Keratinocyte (primary cell): Measurements from ENCODE around the gene NR1I3. TPM values are rescaled to one million over a fixed set of nuclear protein-coding genes. Genes with fewer than 3 reads are reported as not detected.

Experiments
- DNase-seq: peaks from one replicate; pipeline ENCODE4 v3.0.0-alpha.2; 2011; ENCODE audit warnings: low read depth, missing footprints, low spot score
- FAIRE-seq: peaks from 2 replicates; lab custom pipeline; 2011; peaks lifted over from hg19 to GRCh38; lab: Jason Lieb, UNC
- H2AFZ ChIP-seq: 2 replicates; pipeline ENCODE4 v1.6.0; 2012; ENCODE audit warnings: low read length, control low read depth, inconsistent platforms; ENCODE audit not compliant: control insufficient read depth
- H3K27ac ChIP-seq: 2 replicates; pipeline ENCODE4 v1.5.1; 2011; ENCODE audit warnings: low read length; ENCODE audit not compliant: control insufficient read depth, insufficient read depth
- H3K27me3 ChIP-seq: 3 replicates; pipeline ENCODE4 v1.6.0; 2011; ENCODE audit warnings: low read length; ENCODE audit not compliant: control insufficient read depth, insufficient read depth; ENCODE audit errors: extremely low read depth
- H3K36me3 ChIP-seq, 2 experiments: 2 replicates in 1 of 2; 3 replicates in 1 of 2; pipeline ENCODE4 v1.5.1; 2011; ENCODE audit warnings: low read length in 2 of 2, mild to moderate bottlenecking in 1 of 2; ENCODE audit not compliant: control insufficient read depth in 2 of 2, insufficient read depth in 2 of 2; ENCODE audit errors: extremely low read depth in 1 of 2
- H3K4me1 ChIP-seq: 3 replicates; pipeline ENCODE4 v1.5.1; 2011; ENCODE audit warnings: low read length; ENCODE audit not compliant: control insufficient read depth, insufficient read depth; ENCODE audit errors: extremely low read depth
- H3K4me2 ChIP-seq: 3 replicates; pipeline ENCODE4 v1.6.0; 2011; ENCODE audit warnings: low read depth, low read length; ENCODE audit not compliant: control insufficient read depth, insufficient read depth; ENCODE audit errors: extremely low read depth
- H3K4me3 ChIP-seq, 3 experiments: fragments of 200-600 bp in 1 of 3; sonication (generic) in 1 of 3; 2 replicates in 2 of 3; 3 replicates in 1 of 3; pipeline ENCODE4 v1.5.1; 2011 to 2016; ENCODE audit warnings: low read length in 3 of 3, mild to moderate bottlenecking in 3 of 3, control low read depth in 2 of 3, inconsistent platforms in 1 of 3, low read depth in 1 of 3, mixed read lengths in 1 of 3, mixed run types in 1 of 3, moderate library complexity in 1 of 3; ENCODE audit not compliant: control insufficient read depth in 2 of 3, insufficient read depth in 2 of 3; ENCODE audit errors: extremely low read depth in 1 of 3
- H3K79me2 ChIP-seq: 2 replicates; pipeline ENCODE4 v1.6.0; 2012; ENCODE audit warnings: low read length; ENCODE audit not compliant: control insufficient read depth, insufficient read depth
- H3K9ac ChIP-seq: 3 replicates; pipeline ENCODE4 v1.6.0; 2011; ENCODE audit warnings: low read length; ENCODE audit not compliant: control insufficient read depth, insufficient read depth; ENCODE audit errors: extremely low read depth
- H3K9me1 ChIP-seq: 3 replicates; pipeline ENCODE4 v1.6.0; 2011; ENCODE audit warnings: low read length; ENCODE audit not compliant: control insufficient read depth, insufficient read depth; ENCODE audit errors: extremely low read depth
- H3K9me3 ChIP-seq: 2 replicates; pipeline ENCODE4 v1.5.1; 2012; ENCODE audit warnings: low read depth, low read length; ENCODE audit not compliant: control insufficient read depth
- H4K20me1 ChIP-seq: 3 replicates; pipeline ENCODE4 v1.6.0; 2011; ENCODE audit warnings: low read length; ENCODE audit not compliant: control insufficient read depth, insufficient read depth; ENCODE audit errors: extremely low read depth
- EZH2 ChIP-seq: IDR thresholded peaks from one replicate; pipeline ENCODE4 v1.6.1; 2012; ENCODE audit warnings: inconsistent platforms, mild to moderate bottlenecking, low read length, moderate library complexity
- dilution Hi-C: fragments of 300-500 bp; cut with MboI; formaldehyde crosslinking; loops from one replicate; pipeline ENCODE4 v1.7.0; 2020; ENCODE audit warnings: low sequenced_read_pairs; ENCODE audit not compliant: extremely low pct_ligation_motif_present
- polyA plus RNA-seq, 5 experiments: library from polyadenylated mRNA; depleted of rRNA in 3 of 5; stranded (reverse) in 3 of 5; stranded (forward) in 1 of 5; unstranded in 1 of 5; fragments of >200 nt; gene quantifications; 1 replicate in 1 of 5; 2 replicates in 3 of 5; 3 replicates in 1 of 5; pipeline versions ENCODE4 v1.2.1 to v1.2.3, GENCODE V29; 2011 to 2012; ENCODE audit warnings: missing spikeins in 2 of 5, low read depth in 1 of 5, low replicate concordance in 1 of 5
- TF ChIP-seq, protein P1 (sequence below), 3 experiments: IDR thresholded peaks in 1 of 3; conservative IDR thresholded peaks in 1 of 3; optimal IDR thresholded peaks in 1 of 3; 2 replicates in 2 of 3; 3 replicates in 1 of 3; pipeline versions ENCODE3 to v1.5.1; 2011; ENCODE audit warnings: low read length in 3 of 3, mild to moderate bottlenecking in 3 of 3, moderate library complexity in 2 of 3, control low read depth in 1 of 3, inconsistent platforms in 1 of 3; ENCODE audit not compliant: insufficient read depth in 2 of 3; ENCODE audit errors: extremely low read depth in 1 of 3

The NR1I3 gene
- polyA plus RNA-seq, 1 donor (not counting 4 experiments of a cell fraction or from before 2014, with no cell fraction given) = not detected

DNA sequence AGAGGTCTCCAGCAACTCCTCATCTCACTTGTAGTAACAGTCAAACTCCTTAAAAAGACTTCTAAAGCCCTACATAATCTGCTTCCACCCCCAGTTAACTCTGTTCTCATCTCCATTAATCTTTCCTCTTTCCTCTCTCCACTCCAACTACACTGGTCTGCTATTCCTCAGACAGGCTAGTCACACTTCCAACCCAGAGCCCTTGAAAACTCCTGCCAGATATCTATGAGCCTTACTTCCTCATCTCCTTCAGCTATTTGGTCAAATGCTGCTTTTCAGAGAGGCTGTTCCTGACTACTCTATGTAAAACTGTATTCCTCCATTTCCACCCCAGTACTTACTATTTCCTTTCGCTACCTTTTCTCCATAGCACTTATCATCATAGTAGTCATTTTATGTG, 45.0 kb upstream of the NR1I3 start:
- Histone ChIP-seq H3K27ac (no peak overlapping the region), H3K9me3 (no peaks in the 10 kb centered on the region), H3K4me2 (no peak overlapping the region), H3K4me1 (no peaks in the 10 kb centered on the region), H3K79me2 (no peaks in the 10 kb centered on the region), H3K27me3 (peaks cover 18% of the 10 kb centered on the region), H3K36me3 (no peaks in the 10 kb centered on the region), H3K9ac (no peak overlapping the region), H2AFZ (no peak overlapping the region), H4K20me1 (no peaks in the 10 kb centered on the region), H3K4me3 (no peak overlapping the region), H3K9me1 (no peaks in the 10 kb centered on the region)
- TF ChIP-seq, protein P1, sequence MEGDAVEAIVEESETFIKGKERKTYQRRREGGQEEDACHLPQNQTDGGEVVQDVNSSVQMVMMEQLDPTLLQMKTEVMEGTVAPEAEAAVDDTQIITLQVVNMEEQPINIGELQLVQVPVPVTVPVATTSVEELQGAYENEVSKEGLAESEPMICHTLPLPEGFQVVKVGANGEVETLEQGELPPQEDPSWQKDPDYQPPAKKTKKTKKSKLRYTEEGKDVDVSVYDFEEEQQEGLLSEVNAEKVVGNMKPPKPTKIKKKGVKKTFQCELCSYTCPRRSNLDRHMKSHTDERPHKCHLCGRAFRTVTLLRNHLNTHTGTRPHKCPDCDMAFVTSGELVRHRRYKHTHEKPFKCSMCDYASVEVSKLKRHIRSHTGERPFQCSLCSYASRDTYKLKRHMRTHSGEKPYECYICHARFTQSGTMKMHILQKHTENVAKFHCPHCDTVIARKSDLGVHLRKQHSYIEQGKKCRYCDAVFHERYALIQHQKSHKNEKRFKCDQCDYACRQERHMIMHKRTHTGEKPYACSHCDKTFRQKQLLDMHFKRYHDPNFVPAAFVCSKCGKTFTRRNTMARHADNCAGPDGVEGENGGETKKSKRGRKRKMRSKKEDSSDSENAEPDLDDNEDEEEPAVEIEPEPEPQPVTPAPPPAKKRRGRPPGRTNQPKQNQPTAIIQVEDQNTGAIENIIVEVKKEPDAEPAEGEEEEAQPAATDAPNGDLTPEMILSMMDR (optimal IDR thresholded peaks at IDR 0.05 in 1 of 3, IDR thresholded peaks at IDR 0.05 in 1 of 3, conservative IDR thresholded peaks at IDR 0.05 in 1 of 3; ENCODE audit: extremely low read depth in 1 of 3, insufficient read depth in 2 of 3, low read length in 3 of 3) = no peak
- no peak for TF ChIP-seq EZH2
- FAIRE-seq (no peak), DNase-seq (no peak)
- dilution Hi-C loops = no loop called here

DNA sequence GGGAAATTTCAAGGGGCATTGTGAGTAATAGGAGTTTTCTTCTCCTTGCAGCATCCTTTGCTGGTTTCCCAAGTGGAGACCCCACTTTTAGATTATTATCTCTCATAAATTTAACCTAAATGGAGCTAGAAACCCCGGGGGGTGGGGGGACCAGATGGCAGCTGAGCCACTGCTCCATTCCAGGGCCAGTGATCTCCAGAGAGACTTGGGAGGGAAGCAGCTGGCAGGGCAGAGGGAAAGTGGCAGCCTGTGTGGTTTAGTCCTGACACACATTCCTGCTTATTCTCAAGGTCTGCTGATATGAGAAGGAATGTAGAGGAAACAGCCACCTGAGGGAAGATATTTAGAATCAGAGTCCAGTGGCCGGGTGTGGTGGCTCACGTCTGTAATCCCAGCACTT, 36.9 kb upstream of the NR1I3 start:
- Histone ChIP-seq H3K9me3 (no peaks in the 10 kb centered on the region), H4K20me1 (no peaks in the 10 kb centered on the region), H3K4me3 (no peak overlapping the region), H3K36me3 (no peaks in the 10 kb centered on the region), H3K9me1 (no peaks in the 10 kb centered on the region), H3K27ac (no peak overlapping the region), H3K4me2 (no peak overlapping the region), H3K9ac (no peak overlapping the region), H3K27me3 (peaks cover 4% of the 10 kb centered on the region), H2AFZ (no peak overlapping the region), H3K79me2 (no peaks in the 10 kb centered on the region), H3K4me1 (no peaks in the 10 kb centered on the region)
- no peak for DNase-seq
- dilution Hi-C loops = no loop called here
- FAIRE-seq = no peak
- TF ChIP-seq, protein P1 (optimal IDR thresholded peaks at IDR 0.05 in 1 of 3, IDR thresholded peaks at IDR 0.05 in 1 of 3, conservative IDR thresholded peaks at IDR 0.05 in 1 of 3; ENCODE audit: extremely low read depth in 1 of 3, insufficient read depth in 2 of 3, low read length in 3 of 3) = no peak
- TF ChIP-seq EZH2 = no peak
